SK-N-SH (cell line): ENCODE results near the gene CREB3.

Experiments
- CHD2 ChIP-seq: fragments of 150-350 bp; IDR thresholded peaks from 2 replicates; pipeline ENCODE4 v1.6.1; 2018; ENCODE audit warnings: low read length; ENCODE audit not compliant: partially characterized antibody
- CTCF ChIP-seq: fragments of 200-600 bp; sonication (generic); IDR thresholded peaks from 2 replicates; pipeline ENCODE4 v1.6.1; 2017; ENCODE audit warnings: antibody characterized with exemption, mild to moderate bottlenecking, moderate library complexity
- EP300 ChIP-seq, 2 experiments: IDR thresholded peaks; 2 replicates each; pipeline versions ENCODE4 v1.4.0 to v1.6.1; 2012; ENCODE audit warnings: borderline replicate concordance in 1 of 2, low read depth in 1 of 2, low read length in 1 of 2
- EZH2phosphoT487 ChIP-seq: fragments of 200-600 bp; sonication (generic); IDR thresholded peaks from 2 replicates; pipeline ENCODE4 v1.6.1; 2017; ENCODE audit warnings: low read depth, mixed run types, mild to moderate bottlenecking, antibody characterized with exemption, moderate library complexity, borderline replicate concordance
- FOXM1 ChIP-seq: IDR thresholded peaks from 2 replicates; pipeline ENCODE4 v1.4.0; 2012; ENCODE audit warnings: low read depth, mild to moderate bottlenecking
- POLR2AphosphoS5 ChIP-seq: IDR thresholded peaks from 2 replicates; pipeline ENCODE4 v1.6.1; 2012; ENCODE audit warnings: low read depth, low read length
- REST ChIP-seq: IDR thresholded peaks from 2 replicates; pipeline ENCODE4 v1.6.1; 2012; ENCODE audit warnings: mild to moderate bottlenecking, low read depth, low read length, moderate library complexity
- SMC3 ChIP-seq: IDR thresholded peaks from 2 replicates; pipeline ENCODE4 v1.6.1; 2012; ENCODE audit warnings: low read depth, low read length, improper control_type of control experiment
- YY1 ChIP-seq: IDR thresholded peaks from 2 replicates; pipeline ENCODE4 v1.4.0; 2012; ENCODE audit warnings: low read depth, mild to moderate bottlenecking
- ZBTB33 ChIP-seq: IDR thresholded peaks from 2 replicates; pipeline ENCODE4 v1.4.0; 2012; ENCODE audit warnings: low read depth, borderline replicate concordance

DNA sequence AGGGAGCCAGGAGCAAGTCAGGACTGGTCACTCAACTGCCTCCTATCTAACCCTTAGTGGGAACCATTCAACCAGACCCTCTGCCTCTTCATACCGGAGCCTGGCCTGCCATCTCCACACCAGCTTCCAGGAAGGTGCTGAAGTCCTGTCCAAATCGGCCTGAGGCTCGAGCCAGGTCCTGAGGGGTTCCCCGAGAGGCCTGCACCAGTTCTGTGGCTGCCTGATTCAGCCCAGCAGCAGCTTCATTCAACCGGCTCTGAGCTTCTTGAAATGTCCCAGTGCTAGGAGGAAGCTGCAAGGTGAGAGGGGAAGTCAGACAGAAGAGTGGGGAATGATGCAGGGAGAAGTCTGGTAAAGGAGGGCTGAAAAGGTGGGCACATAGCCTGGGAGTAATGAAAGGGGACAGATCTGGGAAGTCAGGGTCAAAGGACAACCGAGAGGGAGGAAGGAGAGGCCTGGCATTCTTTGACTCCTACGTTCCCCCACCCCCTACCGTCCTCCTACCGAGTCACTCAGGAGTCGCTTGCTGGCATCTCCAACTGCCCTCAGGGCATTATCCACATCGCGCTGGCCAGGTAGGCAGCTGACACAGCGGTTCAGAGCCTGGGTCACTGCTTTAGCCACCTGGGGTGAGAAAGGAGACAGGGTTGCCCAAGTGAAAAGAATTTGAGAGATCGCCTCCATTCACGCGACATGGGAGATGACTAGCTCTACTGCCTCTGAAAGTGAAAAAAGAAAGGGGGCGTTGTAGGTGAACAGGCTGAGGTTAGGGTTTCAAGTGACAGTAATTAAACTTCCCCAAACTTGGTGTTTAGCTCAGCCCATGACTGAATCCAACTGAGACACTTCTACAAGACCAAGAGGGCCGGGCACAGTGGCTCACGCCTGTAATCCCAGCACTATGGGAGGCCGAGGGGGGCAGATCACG, 20.7 kb upstream of the CREB3 start:
- no peak for TF ChIP-seq POLR2AphosphoS5
- TF ChIP-seq CTCF, result no peak
- TF ChIP-seq SMC3, result no peak
- TF ChIP-seq YY1, result no peak
- no peak for TF ChIP-seq EZH2phosphoT487
- no peak for TF ChIP-seq ZBTB33
- no peak for TF ChIP-seq CHD2
- TF ChIP-seq FOXM1, result no peak
- TF ChIP-seq REST, result no peak
- TF ChIP-seq EP300 (IDR thresholded peaks at IDR 0.05; ENCODE audit: borderline replicate concordance in 1 of 2, low read depth in 1 of 2, low read length in 1 of 2), result no peak
